ENCODE data around the gene XYLT1. TPM values are rescaled to one million over a fixed set of nuclear protein-coding genes. Genes with fewer than 3 reads are reported as not detected.

The XYLT1 gene
- total RNA-seq, 1 donor from 2014 or later = 1.6 TPM

GRCh38 chr16:17147942-17148341 lies 322.8 kb downstream of the XYLT1 start:
- H3K36me3 ChIP-seq (ENCODE audit: control insufficient read depth, insufficient read depth, low read length) = no peaks in the 10 kb centered on the region
- no peak overlapping the region for H3K4me3 ChIP-seq (ENCODE audit: low read depth, low read length)
- H3K27me3 ChIP-seq (ENCODE audit: control insufficient read depth, insufficient read depth, low read length) = no peaks in the 10 kb centered on the region
- DNase-seq (ENCODE audit: low read depth) = no peak
- no peak for TF ChIP-seq CTCF (IDR thresholded peaks at IDR 0.05; ENCODE audit: insufficient read depth, low read length, poor library complexity, severe bottlenecking)

GRCh38 chr16:17145029-17145428 lies 325.7 kb downstream of the XYLT1 start:
- no peak for TF ChIP-seq CTCF (IDR thresholded peaks at IDR 0.05; ENCODE audit: insufficient read depth, low read length, poor library complexity, severe bottlenecking)

GRCh38 chr16:17144431-17144830 lies 326.3 kb downstream of the XYLT1 start:
- no peak for DNase-seq (ENCODE audit: low read depth)
- Histone ChIP-seq H3K4me3 (ENCODE audit: low read depth, low read length) (no peak overlapping the region), H3K36me3 (ENCODE audit: control insufficient read depth, insufficient read depth, low read length) (no peaks in the 10 kb centered on the region), H3K27me3 (ENCODE audit: control insufficient read depth, insufficient read depth, low read length) (no peaks in the 10 kb centered on the region)
- no peak for TF ChIP-seq CTCF (IDR thresholded peaks at IDR 0.05; ENCODE audit: insufficient read depth, low read length, poor library complexity, severe bottlenecking)

More at GRCh38 chr16:17145029-17145428, 325.7 kb downstream of the XYLT1 start:
- Histone ChIP-seq H3K36me3 (ENCODE audit: control insufficient read depth, insufficient read depth, low read length) (no peaks in the 10 kb centered on the region), H3K27me3 (ENCODE audit: control insufficient read depth, insufficient read depth, low read length) (no peaks in the 10 kb centered on the region), H3K4me3 (ENCODE audit: low read depth, low read length) (no peak overlapping the region)
- no peak for DNase-seq (ENCODE audit: low read depth)

- no peaks in the 10 kb centered on the region for H3K36me3 ChIP-seq (ENCODE audit: control insufficient read depth, insufficient read depth, low read length)
- H3K4me3 ChIP-seq (ENCODE audit: low read depth, low read length) = no peak overlapping the region
- DNase-seq (ENCODE audit: low read depth) = no peak
- TF ChIP-seq CTCF (IDR thresholded peaks at IDR 0.05; ENCODE audit: insufficient read depth, low read length, poor library complexity, severe bottlenecking) = no peak
- no peaks in the 10 kb centered on the region for H3K27me3 ChIP-seq (ENCODE audit: control insufficient read depth, insufficient read depth, low read length)
These were observed 327.0 kb downstream of the XYLT1 start for GRCh38 chr16:17143546-17144419.

GRCh38 chr16:17138801-17139200 lies 332.0 kb downstream of the XYLT1 start:
- DNase-seq (ENCODE audit: low read depth) = no peak
- H3K27me3 ChIP-seq (ENCODE audit: control insufficient read depth, insufficient read depth, low read length) = no peaks in the 10 kb centered on the region
- H3K36me3 ChIP-seq (ENCODE audit: control insufficient read depth, insufficient read depth, low read length) = no peaks in the 10 kb centered on the region
- no peak for TF ChIP-seq CTCF (IDR thresholded peaks at IDR 0.05; ENCODE audit: insufficient read depth, low read length, poor library complexity, severe bottlenecking)
- H3K4me3 ChIP-seq (ENCODE audit: low read depth, low read length) = no peak overlapping the region

- no peaks in the 10 kb centered on the region for H3K36me3 ChIP-seq (ENCODE audit: control insufficient read depth, insufficient read depth, low read length)
- no peak for TF ChIP-seq CTCF (IDR thresholded peaks at IDR 0.05; ENCODE audit: insufficient read depth, low read length, poor library complexity, severe bottlenecking)
- H3K27me3 ChIP-seq (ENCODE audit: control insufficient read depth, insufficient read depth, low read length) = no peaks in the 10 kb centered on the region
- H3K4me3 ChIP-seq (ENCODE audit: low read depth, low read length) = no peak overlapping the region
- DNase-seq (ENCODE audit: low read depth) = no peak
These were observed 335.3 kb downstream of the XYLT1 start for GRCh38 chr16:17135439-17135838.
